GM11168 (cell line): ENCODE results near the gene LPCAT1.
"Not testable (repeated sequence)": the region's sequence is repeated elsewhere in the genome, so short reads cannot be mapped to it uniquely, and the experiment has no call there.

Source experiments
- in situ Hi-C: fragments of 300-500 bp; cut with MboI; formaldehyde crosslinking; loops from one replicate; pipeline ENCODE4 v1.12.0; 2022; ENCODE audit warnings: low sequenced_read_pairs; ENCODE audit not compliant: unreplicated experiment

Gene LPCAT1

DNA sequence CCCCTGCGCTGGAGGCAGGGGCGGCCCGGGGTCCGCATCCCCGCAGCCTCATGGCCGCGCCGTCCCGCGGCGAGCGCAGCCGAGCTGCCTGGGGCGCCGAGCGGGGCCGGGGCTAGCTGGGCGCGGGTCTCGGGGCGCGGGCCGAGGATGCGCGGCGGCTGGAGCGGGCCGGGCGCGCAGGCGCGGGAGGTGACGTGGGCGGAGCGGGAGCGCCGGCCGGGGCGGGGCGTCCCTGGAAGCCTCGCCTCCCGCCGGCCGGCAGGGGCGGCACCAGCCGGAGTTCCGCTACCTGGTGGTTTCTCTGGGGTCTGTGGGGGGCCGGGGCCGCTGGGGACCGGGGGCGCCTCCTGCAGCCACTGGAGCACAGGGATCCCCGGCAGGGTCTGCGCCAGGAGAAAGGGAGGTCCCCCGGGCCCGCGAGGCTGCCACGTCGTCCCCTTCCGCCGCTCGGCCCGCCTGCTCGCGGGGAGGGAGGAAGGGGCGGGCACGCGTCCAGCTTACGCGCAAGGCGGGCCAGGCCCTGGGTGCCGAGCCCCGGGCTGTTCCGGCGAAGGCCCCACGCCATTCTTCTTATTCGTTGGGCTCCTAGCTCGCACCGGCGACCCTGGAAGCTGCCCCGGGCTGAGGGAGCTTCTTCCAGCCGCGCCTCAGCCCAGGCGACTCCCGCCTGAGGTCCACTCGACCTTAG, at the start of gene LPCAT1:
TSS of gene LPCAT1 (minus strand) at position 168 of the 688 bp plus-strand sequence. CDS start at position 52, 116 bp downstream.
- in situ Hi-C loops: no loop called here

- in situ Hi-C loops: not testable (repeated sequence)
Measured at GRCh38 chr5:1571875-1572274, 48.1 kb upstream of the LPCAT1 start.

DNA sequence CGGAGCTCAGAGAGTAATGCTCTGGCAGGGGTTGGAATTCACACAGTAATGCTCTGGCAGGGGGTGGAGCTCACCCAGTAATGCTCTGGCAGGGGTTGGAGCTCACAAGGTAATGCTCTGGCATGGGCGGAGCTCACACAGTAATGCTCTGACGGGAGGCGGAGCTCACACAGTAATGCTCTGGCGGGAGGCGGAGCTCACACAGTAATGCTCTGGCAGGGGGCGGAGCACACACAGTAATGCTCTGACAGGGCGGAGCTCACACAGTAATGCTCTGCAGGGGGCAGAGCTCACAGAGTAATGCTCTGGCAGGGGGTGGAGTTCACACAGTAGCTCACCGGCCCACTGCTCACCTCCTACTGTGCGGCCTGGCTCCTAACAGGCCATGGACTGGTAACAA, 47.2 kb upstream of the LPCAT1 start:
- in situ Hi-C loops: no loop called here

- in situ Hi-C loops: no loop called here
Measured at GRCh38 chr5:1568201-1568979, 44.6 kb upstream of the LPCAT1 start.

DNA sequence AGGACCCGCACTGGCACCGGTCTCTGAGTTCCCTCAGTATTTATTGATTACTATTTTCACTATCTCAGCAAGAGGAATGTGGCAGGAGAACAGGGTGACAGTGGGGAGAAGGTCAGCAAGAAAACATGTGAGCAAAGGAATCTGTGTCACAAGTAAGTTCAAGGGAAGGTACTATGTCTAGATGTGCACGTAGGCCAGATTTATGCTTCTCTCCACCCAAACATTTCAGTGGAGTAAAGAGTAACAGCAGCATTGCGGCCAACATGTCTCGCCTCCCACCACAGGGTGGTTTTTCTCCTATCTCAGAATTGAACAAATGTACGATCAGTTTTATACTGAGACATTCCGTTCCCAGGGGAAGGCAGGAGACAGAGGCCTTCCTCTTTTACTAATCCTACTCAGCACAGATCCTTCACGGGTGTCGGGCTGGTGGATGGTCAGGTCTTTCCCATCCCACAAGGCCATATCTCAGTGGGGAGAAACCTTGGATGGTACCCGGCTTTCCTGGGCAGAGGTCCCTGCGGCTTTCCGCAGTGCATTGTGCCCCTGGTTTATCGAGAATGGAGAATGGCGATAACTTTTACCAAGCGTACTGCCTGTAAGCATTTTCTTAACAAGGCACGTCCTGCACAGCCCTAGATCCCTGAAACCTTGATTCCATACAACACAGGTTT, 43.9 kb upstream of the LPCAT1 start:
- in situ Hi-C loops: not testable (repeated sequence)

DNA sequence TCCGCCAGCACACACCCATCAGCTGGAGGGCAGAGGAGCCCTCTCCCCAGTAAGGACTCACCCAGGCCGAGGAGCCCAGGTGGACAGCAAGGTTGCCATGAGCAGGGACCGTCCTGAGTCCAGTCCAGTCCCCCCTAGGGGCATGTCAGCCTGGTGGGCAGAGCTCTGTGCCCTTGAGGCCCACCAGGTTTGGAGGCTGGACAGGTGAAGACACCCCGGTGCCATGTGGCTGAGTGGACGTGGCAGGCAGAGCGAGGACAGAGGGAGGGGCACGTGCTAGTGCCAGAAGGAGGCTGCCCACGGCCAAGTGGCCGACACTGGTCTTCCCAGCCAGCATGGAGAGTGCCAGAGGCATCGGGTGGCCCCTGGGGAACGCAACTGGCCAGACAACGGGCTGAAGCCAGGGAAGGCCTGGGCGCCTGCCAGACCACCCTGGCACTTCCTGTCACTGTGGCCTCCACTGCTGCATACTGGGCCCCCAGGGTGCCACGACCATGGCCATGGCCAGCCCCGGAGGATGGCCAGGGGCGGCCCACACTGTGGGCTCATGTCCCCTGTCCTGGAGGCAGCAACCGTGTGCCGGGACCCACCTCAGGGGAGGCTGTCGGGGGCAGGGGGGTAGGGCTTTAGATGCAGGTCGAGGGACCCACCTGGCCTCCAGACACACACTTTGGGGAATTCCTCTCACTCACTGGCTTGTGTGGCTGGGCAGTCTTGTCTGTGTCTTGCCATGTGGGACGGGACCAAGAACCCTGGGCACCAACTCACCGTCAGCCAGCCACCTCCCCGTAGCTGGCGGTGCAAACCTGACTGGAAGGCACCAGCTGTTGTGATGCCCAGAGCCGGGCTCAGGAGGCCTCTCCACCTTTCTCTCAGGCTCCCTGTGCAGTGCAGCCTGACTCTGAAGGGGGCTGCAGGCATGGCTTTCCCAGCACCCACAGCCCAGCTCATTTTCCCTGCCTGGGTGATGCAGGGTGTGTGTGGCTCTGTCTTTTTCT, 42.3 kb upstream of the LPCAT1 start:
- in situ Hi-C loops: no loop called here

DNA sequence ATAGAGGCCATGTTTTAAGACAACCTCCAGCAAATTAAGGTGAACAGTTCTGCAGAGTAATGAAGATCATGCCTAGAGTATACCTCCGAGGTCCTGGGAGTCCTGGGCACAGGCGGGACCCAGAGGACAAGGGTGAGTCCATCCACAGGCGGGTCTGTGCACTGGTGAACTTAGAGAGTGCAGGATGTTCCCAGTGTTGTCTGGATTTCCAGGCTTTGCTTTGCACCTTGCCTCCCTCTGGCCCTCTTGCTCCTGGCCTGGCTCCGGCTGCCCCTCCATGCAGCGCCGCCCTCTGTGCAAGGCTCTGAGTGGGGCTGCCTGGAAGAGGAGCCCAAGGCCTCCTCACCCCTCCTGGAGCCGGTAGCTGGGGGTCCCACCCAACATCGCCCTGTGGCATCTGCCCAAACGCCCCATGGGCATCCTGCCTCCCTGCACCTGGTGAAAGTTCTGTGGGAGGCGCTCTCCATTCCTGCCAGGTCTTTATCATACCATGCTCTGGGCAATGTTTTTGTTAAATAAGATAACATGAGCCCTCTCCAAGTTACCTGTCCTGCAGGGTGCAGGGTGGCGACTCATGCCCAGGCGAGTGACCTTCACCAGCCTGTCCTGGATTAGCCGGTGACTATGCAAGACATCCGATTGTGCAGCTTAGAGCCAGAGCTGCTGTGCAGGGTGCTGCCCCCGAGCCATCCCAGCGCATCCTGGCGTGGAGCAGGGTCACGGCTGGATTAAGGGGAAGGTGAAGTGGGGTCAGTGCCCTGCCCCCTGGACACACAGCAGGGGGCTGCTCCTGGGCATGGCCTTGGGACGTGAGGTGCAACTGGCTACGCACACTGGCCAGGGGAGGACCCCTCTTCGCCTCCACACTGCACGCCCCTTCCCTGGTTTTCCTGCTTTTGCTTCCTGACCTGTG, 41.3 kb upstream of the LPCAT1 start:
- in situ Hi-C loops: no loop called here

DNA sequence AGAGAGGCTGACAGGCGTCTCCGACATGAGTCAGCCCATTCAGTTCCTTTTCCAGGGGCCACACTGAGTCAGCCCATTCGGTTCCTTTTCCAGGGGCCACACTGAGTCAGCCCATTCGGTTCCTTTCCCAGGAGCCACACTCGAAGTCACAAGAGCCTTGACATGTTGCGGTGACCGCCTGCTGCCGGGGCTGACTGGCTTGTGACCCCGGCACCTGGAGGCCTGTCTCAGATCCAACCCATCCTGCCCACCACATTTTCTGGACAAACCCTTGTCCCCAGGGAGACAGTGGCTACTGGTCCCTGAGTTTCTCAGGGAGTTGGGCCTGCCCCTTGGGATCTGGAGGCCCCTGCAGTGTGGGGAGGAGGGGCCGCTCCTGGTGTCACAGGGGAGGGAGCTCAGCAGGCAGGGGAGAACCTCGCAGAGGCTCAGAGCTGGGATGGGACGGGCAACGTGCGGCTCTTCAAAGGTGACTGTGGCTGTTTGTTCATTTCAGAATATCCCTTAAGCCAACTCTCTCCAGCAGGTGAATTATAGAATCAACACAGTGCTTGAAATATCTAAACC, 40.5 kb upstream of the LPCAT1 start:
- in situ Hi-C loops: no loop called here

DNA sequence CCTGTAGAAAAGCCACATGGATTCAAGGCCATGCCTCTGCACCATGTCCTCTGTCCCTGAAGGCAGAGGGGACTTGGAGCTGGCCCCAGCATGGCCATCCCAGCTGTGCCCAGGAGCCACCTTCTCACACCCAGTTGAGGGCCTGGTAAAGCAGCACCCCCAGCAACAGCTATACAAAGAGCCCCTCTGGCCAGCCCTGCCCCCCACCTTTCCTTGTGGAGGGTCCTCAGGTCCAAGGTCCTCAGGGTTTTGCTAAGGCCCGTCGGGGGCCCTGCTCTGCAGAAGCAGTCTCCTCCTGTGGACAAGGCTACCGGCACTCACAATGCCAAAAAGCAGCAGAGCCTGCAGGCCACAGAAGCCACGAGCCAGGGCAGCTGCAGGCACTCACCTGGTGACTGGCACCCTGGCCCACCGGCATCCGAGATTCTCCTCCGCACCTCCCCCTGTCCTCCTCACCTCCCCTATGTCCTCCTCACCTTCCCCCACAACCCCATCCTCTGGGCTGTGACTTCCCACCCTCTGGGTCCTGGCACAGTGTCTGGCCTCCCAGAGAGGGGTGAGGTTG, 39.9 kb upstream of the LPCAT1 start:
- in situ Hi-C loops: no loop called here

GRCh38 chr5:1563051-1563461, 39.3 kb upstream of the LPCAT1 start:
- in situ Hi-C loops: no loop called here

DNA sequence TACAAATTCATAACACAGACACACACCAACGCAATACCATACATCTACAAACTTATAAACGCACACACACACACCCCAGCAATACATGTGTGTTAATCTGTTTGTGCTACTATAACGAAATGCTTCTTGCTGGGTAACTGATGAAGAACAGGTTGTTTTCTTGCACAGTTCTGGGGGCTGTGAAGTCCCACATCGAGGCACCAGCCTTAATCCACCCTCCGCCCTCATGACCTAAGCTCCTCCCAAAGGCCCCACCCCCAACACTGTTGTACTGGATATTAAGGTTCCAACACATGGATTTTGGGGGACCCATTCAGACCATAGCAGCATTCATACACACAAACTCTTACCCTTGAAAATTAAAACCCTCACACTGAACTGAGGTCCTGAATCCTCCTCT, 38.8 kb upstream of the LPCAT1 start:
- in situ Hi-C loops: no loop called here

DNA sequence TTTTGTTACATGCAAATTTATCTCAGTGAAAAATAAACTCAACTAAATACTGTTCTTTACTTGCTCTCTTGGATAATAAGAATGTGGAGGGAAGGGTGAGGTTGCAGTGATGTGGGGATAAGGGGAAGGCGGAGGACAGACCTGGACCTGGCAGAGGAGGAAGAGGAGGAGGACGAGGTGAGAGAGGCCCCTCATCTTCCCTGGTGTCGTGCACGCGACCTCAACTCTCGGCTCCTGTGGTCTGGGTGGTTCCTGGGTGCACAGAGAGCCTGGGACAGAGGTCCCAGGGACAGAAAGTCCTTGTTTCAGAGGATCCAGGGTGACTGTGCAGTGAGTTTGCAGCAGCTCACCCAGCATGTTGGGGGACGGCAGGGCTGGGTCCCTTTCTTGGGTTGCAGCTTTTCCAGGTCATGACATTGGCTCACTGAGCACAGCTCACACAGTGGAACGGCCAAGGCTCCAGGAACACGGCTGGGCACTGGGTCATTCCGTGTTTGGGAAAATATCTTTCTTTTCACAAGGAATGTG, 37.7 kb upstream of the LPCAT1 start:
- in situ Hi-C loops: no loop called here

DNA sequence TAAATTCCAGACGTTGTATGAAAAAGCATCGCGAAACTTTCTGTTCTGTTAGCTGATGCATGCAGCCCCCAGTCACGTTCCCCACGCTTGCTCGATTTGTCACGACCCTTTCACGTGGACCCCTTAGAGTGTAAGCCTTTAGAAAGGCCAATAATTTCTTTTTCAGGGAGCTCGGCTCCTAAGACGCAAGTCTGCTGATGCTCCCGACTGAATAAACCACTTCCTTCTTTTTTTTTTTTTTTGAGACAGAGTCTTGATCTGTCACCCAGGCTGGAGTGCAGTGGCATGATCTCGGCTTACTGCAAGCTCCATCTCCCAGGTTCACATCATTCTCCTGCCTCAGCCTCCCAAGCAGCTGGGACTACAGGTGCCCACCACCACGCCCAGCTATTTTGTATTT, 36.7 kb upstream of the LPCAT1 start:
- in situ Hi-C loops: not testable (repeated sequence)

- in situ Hi-C loops: no loop called here
Measured at GRCh38 chr5:1558944-1559343, 35.2 kb upstream of the LPCAT1 start.

- in situ Hi-C loops: no loop called here
Measured at GRCh38 chr5:1557114-1557873, 33.5 kb upstream of the LPCAT1 start.

GRCh38 chr5:1555808-1556731, 32.3 kb upstream of the LPCAT1 start:
- in situ Hi-C loops: no loop called here
